IMR-90 (cell line): ENCODE measurements around the gene LAMC3. TPM values are rescaled to one million over a fixed set of nuclear protein-coding genes. Genes with fewer than 3 reads are reported as not detected.

Experiments used
- ATAC-seq: fragments of 200-7000 bp; cut with Tn5 transposase; 2 replicates; pipeline ENCODE4 v1.9.1; 2020; ENCODE audit warnings: low read depth, mild to moderate bottlenecking, moderate library complexity
- BruUV-seq: library from RNA; stranded (reverse); fragments of 400-500 nt; replicated peaks from 2 replicates; lab custom pipeline; 2021; lab: Mats Ljungman, UMichigan
- CTCF ChIA-PET: fragments of 300-600 bp; formaldehyde crosslinking; extraction: SDS; loops from one replicate; lab custom pipeline; 2021; ENCODE audit warnings: antibody characterized with exemption; lab: Yijun Ruan, JAX
- POLR2A ChIA-PET: fragments of 300-600 bp; sonication (Branson Sonifier 250); formaldehyde crosslinking; loops from one replicate; lab custom pipeline; 2022; ENCODE audit warnings: antibody characterized with exemption; ENCODE audit not compliant: unreplicated experiment; lab: Charles Lee
- DNase-seq: peaks from one replicate; pipeline ENCODE4 v3.0.0; 2013
- H2AFZ ChIP-seq: replicated peaks from 2 replicates; pipeline ENCODE3; 2013; ENCODE audit warnings: low read length, mild to moderate bottlenecking; ENCODE audit not compliant: poor library complexity
- H2AK5ac ChIP-seq: 2 replicates; pipeline ENCODE4 v1.6.1; 2013; ENCODE audit warnings: low read depth, low read length, inconsistent platforms
- H2AK9ac ChIP-seq: replicated peaks from 2 replicates; pipeline ENCODE3; 2013; ENCODE audit warnings: mild to moderate bottlenecking, low read depth, low read length, moderate library complexity; ENCODE audit not compliant: poor library complexity
- H2BK120ac ChIP-seq: 2 replicates; pipeline ENCODE4 v1.6.1; 2013; ENCODE audit warnings: low read depth, low read length, inconsistent platforms
- H2BK15ac ChIP-seq: 3 replicates; pipeline ENCODE4 v1.6.1; 2013; ENCODE audit warnings: low read depth, low read length, inconsistent platforms
- H2BK20ac ChIP-seq: 2 replicates; pipeline ENCODE4 v1.6.1; 2013; ENCODE audit warnings: low read depth, mild to moderate bottlenecking, inconsistent platforms, low read length, moderate library complexity
- H2BK5ac ChIP-seq: 2 replicates; pipeline ENCODE4 v1.6.1; 2013; ENCODE audit warnings: mild to moderate bottlenecking, low read depth, low read length, inconsistent platforms; ENCODE audit not compliant: poor library complexity, severe bottlenecking
- H3K14ac ChIP-seq: replicated peaks from 2 replicates; pipeline ENCODE4 v1.6.1; 2013; ENCODE audit warnings: low read depth, low read length, inconsistent platforms
- H3K18ac ChIP-seq: 2 replicates; pipeline ENCODE4 v1.6.1; 2013; ENCODE audit warnings: low read depth, low read length, control low read depth
- H3K23ac ChIP-seq: 2 replicates; pipeline ENCODE4 v1.6.1; 2013; ENCODE audit warnings: low read depth, low read length, inconsistent platforms
- H3K27ac ChIP-seq: 2 replicates; pipeline ENCODE4 v1.5.1; 2013; ENCODE audit warnings: mild to moderate bottlenecking, control low read depth, low read length; ENCODE audit not compliant: insufficient read depth
- H3K27me3 ChIP-seq: 2 replicates; pipeline ENCODE4 v1.6.1; 2013; ENCODE audit warnings: low read length; ENCODE audit not compliant: control insufficient read depth, insufficient read depth
- H3K36me3 ChIP-seq: 2 replicates; pipeline ENCODE4 v1.6.1; 2013; ENCODE audit warnings: low read length, mixed read lengths; ENCODE audit not compliant: control insufficient read depth, insufficient read depth
- H3K4ac ChIP-seq: 2 replicates; pipeline ENCODE4 v1.6.1; 2013; ENCODE audit warnings: low read depth, low read length, inconsistent platforms
- H3K4me1 ChIP-seq: 2 replicates; pipeline ENCODE4 v1.6.1; 2013; ENCODE audit warnings: low read length, mixed read lengths; ENCODE audit not compliant: control insufficient read depth, insufficient read depth
- H3K4me2 ChIP-seq: 2 replicates; pipeline ENCODE4 v1.6.1; 2013; ENCODE audit warnings: low read depth, mild to moderate bottlenecking, control low read depth, low read length, moderate library complexity
- H3K4me3 ChIP-seq: 2 replicates; pipeline ENCODE4 v1.5.1; 2013; ENCODE audit warnings: low read depth, mild to moderate bottlenecking, control low read depth, low read length, moderate library complexity; ENCODE audit not compliant: insufficient read depth
- H3K56ac ChIP-seq: 2 replicates; pipeline ENCODE4 v1.6.1; 2013; ENCODE audit warnings: low read length, inconsistent platforms; ENCODE audit not compliant: insufficient read depth; ENCODE audit errors: extremely low read depth
- H3K79me1 ChIP-seq, 2 experiments: 2 replicates each; pipeline ENCODE4 v1.6.1; 2013; ENCODE audit warnings: low read length in 2 of 2, inconsistent platforms in 1 of 2, low read depth in 1 of 2
- H3K9ac ChIP-seq: 2 replicates; pipeline ENCODE4 v1.6.1; 2013; ENCODE audit warnings: low read depth, low read length, control low read depth
- H3K9me1 ChIP-seq: 2 replicates; pipeline ENCODE4 v1.6.1; 2013; ENCODE audit warnings: low read length, inconsistent platforms; ENCODE audit not compliant: insufficient read depth
- H3K9me3 ChIP-seq: 2 replicates; pipeline ENCODE4 v1.6.1; 2013; ENCODE audit warnings: low read length; ENCODE audit not compliant: control insufficient read depth, insufficient read depth
- H4K20me1 ChIP-seq: 2 replicates; pipeline ENCODE4 v1.6.1; 2013; ENCODE audit warnings: low read length, inconsistent platforms; ENCODE audit not compliant: insufficient read depth
- H4K5ac ChIP-seq: 2 replicates; pipeline ENCODE4 v1.6.1; 2013; ENCODE audit warnings: mild to moderate bottlenecking, low read depth, low read length, control low read depth
- H4K8ac ChIP-seq, 2 experiments: 2 replicates each; pipeline ENCODE4 v1.6.1; 2013; ENCODE audit warnings: low read depth in 2 of 2, low read length in 2 of 2, control low read depth in 1 of 2, inconsistent platforms in 1 of 2
- H4K91ac ChIP-seq: 2 replicates; pipeline ENCODE4 v1.6.1; 2013; ENCODE audit warnings: low read depth, low read length, inconsistent platforms; ENCODE audit not compliant: insufficient read depth
- BHLHE40 ChIP-seq: fragments of 150-350 bp; IDR thresholded peaks from 2 replicates; pipeline ENCODE4 v1.6.1; 2016; ENCODE audit warnings: mild to moderate bottlenecking, low read depth, low read length
- CEBPB ChIP-seq: IDR thresholded peaks from 2 replicates; pipeline ENCODE4 v1.6.1; 2012; ENCODE audit warnings: low read depth, low read length, improper control_type of control experiment
- MAFK ChIP-seq: IDR thresholded peaks from 2 replicates; pipeline ENCODE4 v1.6.1; 2012; ENCODE audit warnings: low read depth, low read length, improper control_type of control experiment
- MAZ ChIP-seq: IDR thresholded peaks from 2 replicates; pipeline ENCODE4 v1.6.1; 2012; ENCODE audit warnings: low read depth, mild to moderate bottlenecking, low read length, improper control_type of control experiment, moderate library complexity, borderline replicate concordance
- MXI1 ChIP-seq: IDR thresholded peaks from 2 replicates; pipeline ENCODE4 v1.6.1; 2012; ENCODE audit warnings: low read depth, mild to moderate bottlenecking, low read length, moderate library complexity, borderline replicate concordance
- NFE2L2 ChIP-seq: fragments of 150-350 bp; IDR thresholded peaks from 2 replicates; pipeline ENCODE4 v1.6.1; 2016; ENCODE audit warnings: low read depth, mild to moderate bottlenecking, low read length
- POLR2A ChIP-seq: IDR thresholded peaks from 2 replicates; pipeline ENCODE4 v1.6.1; 2012; ENCODE audit warnings: mild to moderate bottlenecking, low read depth, low read length
- RAD21 ChIP-seq: IDR thresholded peaks from 2 replicates; pipeline ENCODE4 v1.6.1; 2012; ENCODE audit warnings: low read length, improper control_type of control experiment
- RCOR1 ChIP-seq: IDR thresholded peaks from 2 replicates; pipeline ENCODE4 v1.6.1; 2012; ENCODE audit warnings: mild to moderate bottlenecking, low read length, improper control_type of control experiment; ENCODE audit not compliant: insufficient replicate concordance
- RFX5 ChIP-seq: IDR thresholded peaks from 2 replicates; pipeline ENCODE4 v1.8.0; 2012; ENCODE audit warnings: low read depth, mild to moderate bottlenecking, low read length, moderate library complexity
- SMC3 ChIP-seq: fragments of 150-350 bp; IDR thresholded peaks from 2 replicates; pipeline ENCODE4 v1.6.1; 2016; ENCODE audit warnings: low read depth, mild to moderate bottlenecking, antibody characterized with exemption, low read length, moderate library complexity
- USF2 ChIP-seq: fragments of 150-350 bp; IDR thresholded peaks from 2 replicates; pipeline ENCODE4 v1.6.1; 2017; ENCODE audit warnings: mild to moderate bottlenecking, antibody characterized with exemption, low read length, low read depth
- WGBS, 2 experiments: methylation state at CpG; one replicate each; pipeline versions ENCODE4 v1.1.5 to v1.1.7; 2013; ENCODE audit warnings: missing lambda C conversion rate in 2 of 2; ENCODE audit not compliant: insufficient read length in 1 of 2; ENCODE audit errors: extremely low coverage in 2 of 2; 5-methylcytosine and 5-hydroxymethylcytosine counted together
- dilution Hi-C: fragments of 300-500 bp; cut with HindIII; formaldehyde crosslinking; loops from one replicate; pipeline ENCODE4 v1.14.3; 2018; ENCODE audit warnings: low sequenced_read_pairs; ENCODE audit not compliant: unreplicated experiment
- in situ Hi-C: fragments of 300-500 bp; cut with MboI; formaldehyde crosslinking; loops from 3 replicates; pipeline ENCODE4 v1.14.3; 2019; ENCODE audit warnings: low sequenced_read_pairs, inconsistent platforms, mixed read lengths
- intact Hi-C: fragments of 100-400 bp; cut with micrococcal nuclease; formaldehyde crosslinking; loops from 2 replicates; pipeline ENCODE4 v1.10.0; 2022
- polyA plus RNA-seq, 3 experiments: library from polyadenylated mRNA; depleted of rRNA; stranded (reverse); fragments of >200 nt; gene quantifications; 2 replicates each; pipeline ENCODE4 v1.2.3, GENCODE V29; 2012; ENCODE audit warnings: low replicate concordance in 1 of 3
- total RNA-seq: library from RNA; depleted of rRNA; stranded (reverse); fragments of >200 nt; gene quantifications from 2 replicates; pipeline ENCODE4 v1.2.3, GENCODE V29; 2012

The LAMC3 gene
- total and polyA plus RNA-seq, 2 of the 4 experiments (the other 2 are of a cell fraction): not detected

GRCh38 chr9:130992682-130993032 lies 16.3 kb upstream of the LAMC3 start:
- CTCF ChIA-PET: no interaction called here
- dilution Hi-C loops (no loop called here), intact Hi-C loops (no loop called here), in situ Hi-C loops (no loop called here)
- H3K9me1 ChIP-seq: peaks cover 7% of the 10 kb centered on the region; the same call in 1 of the 2 replicates
- TF ChIP-seq POLR2A (no peak), RCOR1 (no peak), MAZ (no peak), NFE2L2 (no peak), RFX5 (no peak), RAD21 (no peak), BHLHE40 (no peak), MAFK (no peak), CEBPB (no peak), MXI1 (no peak), USF2 (no peak), SMC3 (no peak)
- no peak overlapping the region for H3K4me3 ChIP-seq
- no peak overlapping the region for H2BK20ac ChIP-seq
- H2BK15ac ChIP-seq: no peak overlapping the region
- no peak overlapping the region for H3K23ac ChIP-seq
- no peak overlapping the region for H3K4me2 ChIP-seq
- H4K8ac ChIP-seq: no peak overlapping the region
- no peak for DNase-seq
- POLR2A ChIA-PET: interaction anchor here (0.6 kb wide), 1 partner anchor 1499 kb away, joined by 3 read pairs; no protein-coding TSS in a partner anchor
- H2AFZ ChIP-seq: no peak overlapping the region
- BruUV-seq: no TSS peak
- no peaks in the 10 kb centered on the region for H3K79me1 ChIP-seq
- no peak overlapping the region for H3K27ac ChIP-seq
- H4K20me1 ChIP-seq: no peaks in the 10 kb centered on the region
- no peaks in the 10 kb centered on the region for H3K36me3 ChIP-seq
- peaks cover 17% of the 10 kb centered on the region for H3K27me3 ChIP-seq
- H2AK9ac ChIP-seq: no peak overlapping the region
- H3K4me1 ChIP-seq: peaks cover 10% of the 10 kb centered on the region; the same call in 1 of the 2 replicates
- H4K5ac ChIP-seq: no peak overlapping the region
- H3K9me3 ChIP-seq: no peaks in the 10 kb centered on the region
- H4K91ac ChIP-seq: no peak overlapping the region
- no peak for ATAC-seq
- H2AK5ac ChIP-seq: no peak overlapping the region
- H3K9ac ChIP-seq: no peak overlapping the region
- H2BK120ac ChIP-seq: no peak overlapping the region
- H3K4ac ChIP-seq: no peak overlapping the region
- no peak overlapping the region for H3K18ac ChIP-seq
- H3K56ac ChIP-seq: no peak overlapping the region
- H2BK5ac ChIP-seq: no peak overlapping the region
- WGBS, 2 experiments: 86% methylated on average over 7 of the region's 10 CpGs; no CpG with 5 or more reads in 1 of the 2 experiments
- no peak overlapping the region for H3K14ac ChIP-seq
